CMK (cell line): ENCODE results near the gene TMEM163.
"Not testable (repeated sequence)": the region's sequence is repeated elsewhere in the genome, so short reads cannot be mapped to it uniquely, and the experiment has no call there.

ENCODE experiments used
- DNase-seq: peaks from one replicate; pipeline ENCODE4 v3.0.0-alpha.2; 2010; ENCODE audit warnings: low read depth

TMEM163 gene

GRCh38 chr2:134578316-134578715 is 140.5 kb downstream of the TMEM163 start:
- DNase-seq: no peak

- no peak for DNase-seq
Observed at GRCh38 chr2:134576478-134576877, 142.3 kb downstream of the TMEM163 start.

GRCh38 chr2:134575888-134576287 is 142.9 kb downstream of the TMEM163 start:
- no peak for DNase-seq

GRCh38 chr2:134574611-134575330 is 144.0 kb downstream of the TMEM163 start:
- DNase-seq: no peak

GRCh38 chr2:134573724-134574123 is 145.1 kb downstream of the TMEM163 start:
- DNase-seq: no peak

- DNase-seq: no peak
Observed at GRCh38 chr2:134573085-134573370, 145.8 kb downstream of the TMEM163 start.

- DNase-seq: no peak
Observed at GRCh38 chr2:134572314-134573084, 146.3 kb downstream of the TMEM163 start.

GRCh38 chr2:134570676-134571075 is 148.1 kb downstream of the TMEM163 start:
- no peak for DNase-seq

GRCh38 chr2:134568413-134568812 is 150.4 kb downstream of the TMEM163 start:
- no peak for DNase-seq

GRCh38 chr2:134567666-134568065 is 151.1 kb downstream of the TMEM163 start:
- DNase-seq: no peak

- not testable (repeated sequence) for DNase-seq
Observed at GRCh38 chr2:134564955-134565354, 153.8 kb downstream of the TMEM163 start.

- no peak for DNase-seq
Observed at GRCh38 chr2:134564549-134564948, 154.3 kb downstream of the TMEM163 start.

GRCh38 chr2:134558208-134558830 is 160.5 kb downstream of the TMEM163 start:
- no peak for DNase-seq

- DNase-seq: no peak
Observed at GRCh38 chr2:134555411-134555810, 163.4 kb downstream of the TMEM163 start.

GRCh38 chr2:134553657-134554056 is 165.1 kb downstream of the TMEM163 start:
- DNase-seq: no peak

GRCh38 chr2:134550566-134551164 is 168.1 kb downstream of the TMEM163 start:
- DNase-seq: no peak

- DNase-seq: no peak
Observed at GRCh38 chr2:134549104-134549503, 169.7 kb downstream of the TMEM163 start.

- DNase-seq: no peak
Observed at GRCh38 chr2:134540990-134541389, 177.8 kb downstream of the TMEM163 start.

GRCh38 chr2:134539981-134540380 is 178.8 kb downstream of the TMEM163 start:
- no peak for DNase-seq

GRCh38 chr2:134537702-134538101 is 181.1 kb downstream of the TMEM163 start:
- no peak for DNase-seq

- DNase-seq: no peak
Observed at GRCh38 chr2:134537121-134537520, 181.7 kb downstream of the TMEM163 start.

GRCh38 chr2:134536296-134536695 is 182.5 kb downstream of the TMEM163 start:
- no peak for DNase-seq

GRCh38 chr2:134532537-134532936 is 186.3 kb downstream of the TMEM163 start:
- no peak for DNase-seq
